ENCODE data around the gene TJP1. TPM values are rescaled to one million over a fixed set of nuclear protein-coding genes. Genes with fewer than 3 reads are reported as not detected.
"Not testable (repeated sequence)": the region's sequence is repeated elsewhere in the genome, so short reads cannot be mapped to it uniquely, and the experiment has no call there.

Gene TJP1
- total and polyA plus RNA-seq, 5 donors from 2014 or later, result 0.06 TPM; not detected in 4

- no peaks in the 10 kb centered on the region for H3K36me3 Mint-ChIP-seq
- H3K27ac ChIP-seq (ENCODE audit: insufficient read depth, low read length, poor library complexity, severe bottlenecking), result no peak overlapping the region
- no peaks in the 10 kb centered on the region for H3K4me1 Mint-ChIP-seq
- DNase-seq (no peak), ATAC-seq (ENCODE audit: low read depth in 2 of 2) (no peak)
- H3K27me3 ChIP-seq (ENCODE audit: control insufficient read depth, insufficient read depth, low read length), result peaks cover 4% of the 10 kb centered on the region
- H3K9me3 Mint-ChIP-seq, result peaks cover 0 to 3% (median 0%) of the 10 kb centered on the region in 7 donors
- H3K4me3 ChIP-seq (ENCODE audit: low read depth, low read length), result no peak overlapping the region
- H3K9me3 ChIP-seq (ENCODE audit: control insufficient read depth in 2 of 2, low read length in 2 of 2), result no peaks in the 10 kb centered on the region
- H3K4me3 Mint-ChIP-seq, result no peak overlapping the region
- H3K4me1 ChIP-seq (ENCODE audit: control insufficient read depth, insufficient read depth, low read length, poor library complexity, severe bottlenecking), result no peaks in the 10 kb centered on the region
- H3K27ac Mint-ChIP-seq, result no peak overlapping the region
- H3K27me3 Mint-ChIP-seq, result peaks cover 7% of the 10 kb centered on the region
- no peaks in the 10 kb centered on the region for H3K36me3 ChIP-seq (ENCODE audit: control insufficient read depth, insufficient read depth, low read length)
Observed at GRCh38 chr15:29765234-29765841, 56.9 kb downstream of the TJP1 start.

- Mint-ChIP-seq H3K4me3 (no peak overlapping the region), H3K9me3 (no peaks in the 10 kb centered on the region), H3K36me3 (no peaks in the 10 kb centered on the region), H3K27me3 (peaks cover 10% of the 10 kb centered on the region), H3K27ac (no peak overlapping the region), H3K4me1 (no peaks in the 10 kb centered on the region)
- Histone ChIP-seq H3K4me1 (ENCODE audit: control insufficient read depth, insufficient read depth, low read length, poor library complexity, severe bottlenecking) (no peaks in the 10 kb centered on the region), H3K4me3 (ENCODE audit: low read depth, low read length) (no peak overlapping the region), H3K9me3 (ENCODE audit: control insufficient read depth in 2 of 2, low read length in 2 of 2) (no peaks in the 10 kb centered on the region), H3K27me3 (ENCODE audit: control insufficient read depth, insufficient read depth, low read length) (no peaks in the 10 kb centered on the region), H3K27ac (ENCODE audit: insufficient read depth, low read length, poor library complexity, severe bottlenecking) (no peak overlapping the region), H3K36me3 (ENCODE audit: control insufficient read depth, insufficient read depth, low read length) (no peaks in the 10 kb centered on the region)
- ATAC-seq (ENCODE audit: low read depth in 2 of 2) (no peak), DNase-seq (no peak)
Observed at GRCh38 chr15:29759596-29759995, 62.7 kb downstream of the TJP1 start.

GRCh38 chr15:29756358-29757267 lies 65.7 kb downstream of the TJP1 start:
- H3K27me3 ChIP-seq (ENCODE audit: control insufficient read depth, insufficient read depth, low read length), result no peaks in the 10 kb centered on the region
- no peaks in the 10 kb centered on the region for H3K36me3 ChIP-seq (ENCODE audit: control insufficient read depth, insufficient read depth, low read length)
- H3K27me3 Mint-ChIP-seq, result peaks cover 10% of the 10 kb centered on the region
- H3K27ac ChIP-seq (ENCODE audit: insufficient read depth, low read length, poor library complexity, severe bottlenecking), result no peak overlapping the region
- no peaks in the 10 kb centered on the region for H3K9me3 ChIP-seq (ENCODE audit: control insufficient read depth in 2 of 2, low read length in 2 of 2)
- no peak for DNase-seq
- H3K9me3 Mint-ChIP-seq, result peaks cover 0 to 2% (median 0%) of the 10 kb centered on the region in 7 donors
- ATAC-seq (ENCODE audit: low read depth in 2 of 2), result no peak
- H3K4me1 Mint-ChIP-seq, result no peaks in the 10 kb centered on the region
- H3K4me3 ChIP-seq (ENCODE audit: low read depth, low read length), result no peak overlapping the region
- no peaks in the 10 kb centered on the region for H3K4me1 ChIP-seq (ENCODE audit: control insufficient read depth, insufficient read depth, low read length, poor library complexity, severe bottlenecking)
- H3K36me3 Mint-ChIP-seq, result no peaks in the 10 kb centered on the region
- H3K4me3 Mint-ChIP-seq, result no peak overlapping the region
- H3K27ac Mint-ChIP-seq, result no peak overlapping the region

DNA sequence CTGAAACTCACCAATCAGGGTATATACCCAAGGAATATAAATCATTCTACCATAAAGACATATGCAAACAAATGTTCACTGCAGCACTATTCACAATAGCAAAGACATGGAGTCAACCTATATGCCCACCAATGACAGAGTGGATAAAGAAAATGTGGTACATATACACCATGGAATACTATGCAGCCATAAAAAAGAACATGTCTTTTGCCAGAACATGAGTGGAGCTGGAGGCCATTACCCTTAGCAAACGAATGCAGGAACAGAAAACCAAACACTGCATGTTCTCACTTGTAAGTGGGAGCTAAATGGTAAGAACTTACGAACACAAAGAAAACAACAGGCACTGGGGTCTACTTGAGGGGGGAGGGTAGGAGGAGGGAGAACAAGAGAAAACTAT lies 68.3 kb downstream of the TJP1 start:
- not testable (repeated sequence) for H3K9me3 ChIP-seq (ENCODE audit: control insufficient read depth in 2 of 2, low read length in 2 of 2); H3K36me3 ChIP-seq (ENCODE audit: control insufficient read depth, insufficient read depth, low read length); H3K9me3 Mint-ChIP-seq; DNase-seq; H3K4me1 Mint-ChIP-seq; H3K4me3 Mint-ChIP-seq; H3K27me3 Mint-ChIP-seq; H3K4me1 ChIP-seq (ENCODE audit: control insufficient read depth, insufficient read depth, low read length, poor library complexity, severe bottlenecking); H3K27ac ChIP-seq (ENCODE audit: insufficient read depth, low read length, poor library complexity, severe bottlenecking); ATAC-seq (ENCODE audit: low read depth in 2 of 2); H3K27me3 ChIP-seq (ENCODE audit: control insufficient read depth, insufficient read depth, low read length); H3K4me3 ChIP-seq (ENCODE audit: low read depth, low read length); H3K36me3 Mint-ChIP-seq
- peak overlapping the region in 1 of 3 donors; percentile 45 for H3K27ac Mint-ChIP-seq

DNA sequence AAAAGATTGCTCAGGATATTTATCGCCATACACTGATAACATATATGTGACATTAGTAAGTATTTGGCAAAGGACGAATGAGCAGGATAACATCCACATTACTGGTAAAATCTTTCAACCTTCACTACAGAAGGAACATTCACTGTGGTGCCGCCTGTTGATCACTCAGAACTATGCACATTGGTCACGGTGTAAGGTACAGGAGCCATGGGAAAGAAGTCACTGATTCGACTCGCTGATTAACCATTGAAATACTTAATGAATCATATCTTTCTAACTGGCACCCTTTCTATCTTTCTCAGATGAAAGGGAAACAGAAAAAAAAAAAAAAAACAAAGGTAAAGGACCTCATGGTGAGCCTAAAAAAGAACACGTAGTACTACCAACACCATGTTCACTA lies 68.8 kb downstream of the TJP1 start:
- ATAC-seq (ENCODE audit: low read depth in 2 of 2) (no peak), DNase-seq (no peak)
- H3K4me3 ChIP-seq (ENCODE audit: low read depth, low read length), result no peak overlapping the region
- H3K36me3 Mint-ChIP-seq, result no peaks in the 10 kb centered on the region
- peaks cover 0 to 2% (median 0%) of the 10 kb centered on the region in 7 donors for H3K9me3 Mint-ChIP-seq
- H3K27ac Mint-ChIP-seq, result no peak overlapping the region
- H3K36me3 ChIP-seq (ENCODE audit: control insufficient read depth, insufficient read depth, low read length), result no peaks in the 10 kb centered on the region
- H3K4me3 Mint-ChIP-seq, result no peak overlapping the region
- no peaks in the 10 kb centered on the region for H3K9me3 ChIP-seq (ENCODE audit: control insufficient read depth in 2 of 2, low read length in 2 of 2)
- no peaks in the 10 kb centered on the region for H3K27me3 Mint-ChIP-seq
- no peaks in the 10 kb centered on the region for H3K4me1 Mint-ChIP-seq
- no peaks in the 10 kb centered on the region for H3K27me3 ChIP-seq (ENCODE audit: control insufficient read depth, insufficient read depth, low read length)
- H3K27ac ChIP-seq (ENCODE audit: insufficient read depth, low read length, poor library complexity, severe bottlenecking), result no peak overlapping the region
- no peaks in the 10 kb centered on the region for H3K4me1 ChIP-seq (ENCODE audit: control insufficient read depth, insufficient read depth, low read length, poor library complexity, severe bottlenecking)

DNA sequence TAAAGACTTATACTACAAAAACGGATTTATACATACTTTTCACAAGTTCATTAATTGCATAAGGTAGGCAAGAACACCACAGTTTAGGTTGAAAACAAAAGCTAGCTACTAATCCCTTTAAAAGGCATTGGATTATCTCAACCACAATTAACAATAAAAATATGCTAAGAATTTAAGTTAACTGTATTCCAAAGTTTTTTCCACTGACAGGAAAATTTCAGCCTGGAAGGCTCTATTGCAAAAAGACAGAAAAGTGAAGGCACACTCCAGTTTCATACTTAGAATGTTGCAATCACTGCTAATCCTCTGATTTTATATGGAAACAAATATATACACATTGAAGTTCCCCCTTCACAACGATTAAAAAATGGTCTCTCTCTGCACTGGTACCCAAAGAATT lies 71.5 kb downstream of the TJP1 start:
- no peaks in the 10 kb centered on the region for H3K27me3 ChIP-seq (ENCODE audit: control insufficient read depth, insufficient read depth, low read length)
- no peak overlapping the region for H3K4me3 ChIP-seq (ENCODE audit: low read depth, low read length)
- Mint-ChIP-seq H3K27me3 (no peaks in the 10 kb centered on the region), H3K27ac (no peak overlapping the region), H3K36me3 (no peaks in the 10 kb centered on the region), H3K4me3 (no peak overlapping the region), H3K9me3 (peaks cover 0 to 2% (median 0%) of the 10 kb centered on the region in 7 donors), H3K4me1 (no peaks in the 10 kb centered on the region)
- ATAC-seq (ENCODE audit: low read depth in 2 of 2), result no peak
- no peak overlapping the region for H3K27ac ChIP-seq (ENCODE audit: insufficient read depth, low read length, poor library complexity, severe bottlenecking)
- no peaks in the 10 kb centered on the region for H3K36me3 ChIP-seq (ENCODE audit: control insufficient read depth, insufficient read depth, low read length)
- H3K9me3 ChIP-seq (ENCODE audit: control insufficient read depth in 2 of 2, low read length in 2 of 2), result no peaks in the 10 kb centered on the region
- no peaks in the 10 kb centered on the region for H3K4me1 ChIP-seq (ENCODE audit: control insufficient read depth, insufficient read depth, low read length, poor library complexity, severe bottlenecking)
- DNase-seq, result no peak

DNA sequence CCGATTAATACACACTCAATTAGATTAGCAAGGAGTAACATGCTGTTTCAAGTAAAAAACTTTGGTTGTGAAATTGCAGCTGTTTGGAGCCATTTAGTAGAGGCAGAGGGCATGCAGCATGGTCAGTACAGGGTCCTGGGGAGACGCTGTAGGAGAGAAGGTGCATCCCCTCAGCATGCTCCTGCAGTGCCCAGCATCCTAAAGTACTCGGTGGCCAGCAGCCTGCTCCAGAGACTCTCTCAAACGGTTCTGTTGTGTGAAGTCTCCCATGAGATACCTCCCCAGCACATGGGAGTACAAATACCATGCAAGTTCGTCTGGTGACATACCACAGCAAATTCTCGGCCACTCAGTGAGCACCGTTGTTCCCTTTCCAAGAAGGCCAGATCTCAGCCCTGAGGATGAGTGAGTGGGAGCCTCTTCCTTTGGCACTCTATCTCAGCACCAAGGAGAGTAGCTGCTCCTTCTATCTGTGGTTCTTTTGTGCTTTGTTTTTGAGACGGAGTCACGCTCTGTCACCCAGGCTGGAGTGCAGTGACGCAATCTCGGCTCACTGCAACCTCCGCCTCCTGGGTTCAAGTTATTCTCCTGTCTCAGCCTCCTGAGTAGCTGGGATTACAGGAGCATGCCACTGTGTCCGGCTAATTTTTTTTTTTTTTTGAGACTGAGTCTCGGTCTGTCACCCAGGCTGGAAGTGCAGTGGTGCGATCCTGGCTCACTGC lies 72.7 kb downstream of the TJP1 start:
- H3K36me3 ChIP-seq (ENCODE audit: control insufficient read depth, insufficient read depth, low read length), result no peaks in the 10 kb centered on the region
- no peaks in the 10 kb centered on the region for H3K4me1 ChIP-seq (ENCODE audit: control insufficient read depth, insufficient read depth, low read length, poor library complexity, severe bottlenecking)
- Mint-ChIP-seq H3K9me3 (peaks cover 0 to 2% (median 0%) of the 10 kb centered on the region in 7 donors), H3K4me3 (no peak overlapping the region), H3K36me3 (no peaks in the 10 kb centered on the region), H3K4me1 (no peaks in the 10 kb centered on the region), H3K27me3 (no peaks in the 10 kb centered on the region), H3K27ac (no peak overlapping the region)
- ATAC-seq (ENCODE audit: low read depth in 2 of 2) (no peak), DNase-seq (no peak)
- no peak overlapping the region for H3K27ac ChIP-seq (ENCODE audit: insufficient read depth, low read length, poor library complexity, severe bottlenecking)
- no peaks in the 10 kb centered on the region for H3K27me3 ChIP-seq (ENCODE audit: control insufficient read depth, insufficient read depth, low read length)
- H3K9me3 ChIP-seq (ENCODE audit: control insufficient read depth in 2 of 2, low read length in 2 of 2), result no peaks in the 10 kb centered on the region
- no peak overlapping the region for H3K4me3 ChIP-seq (ENCODE audit: low read depth, low read length)

All from CD4-positive, CD25-positive, alpha-beta regulatory T cell (primary cell).